Measurements from ENCODE around the gene CD69. TPM values are rescaled to one million over a fixed set of nuclear protein-coding genes. Genes with fewer than 3 reads are reported as not detected.

Gene CD69
- total RNA-seq = 0.40 to 0.78 TPM (median 0.43 TPM) in 3 replicates

DNA sequence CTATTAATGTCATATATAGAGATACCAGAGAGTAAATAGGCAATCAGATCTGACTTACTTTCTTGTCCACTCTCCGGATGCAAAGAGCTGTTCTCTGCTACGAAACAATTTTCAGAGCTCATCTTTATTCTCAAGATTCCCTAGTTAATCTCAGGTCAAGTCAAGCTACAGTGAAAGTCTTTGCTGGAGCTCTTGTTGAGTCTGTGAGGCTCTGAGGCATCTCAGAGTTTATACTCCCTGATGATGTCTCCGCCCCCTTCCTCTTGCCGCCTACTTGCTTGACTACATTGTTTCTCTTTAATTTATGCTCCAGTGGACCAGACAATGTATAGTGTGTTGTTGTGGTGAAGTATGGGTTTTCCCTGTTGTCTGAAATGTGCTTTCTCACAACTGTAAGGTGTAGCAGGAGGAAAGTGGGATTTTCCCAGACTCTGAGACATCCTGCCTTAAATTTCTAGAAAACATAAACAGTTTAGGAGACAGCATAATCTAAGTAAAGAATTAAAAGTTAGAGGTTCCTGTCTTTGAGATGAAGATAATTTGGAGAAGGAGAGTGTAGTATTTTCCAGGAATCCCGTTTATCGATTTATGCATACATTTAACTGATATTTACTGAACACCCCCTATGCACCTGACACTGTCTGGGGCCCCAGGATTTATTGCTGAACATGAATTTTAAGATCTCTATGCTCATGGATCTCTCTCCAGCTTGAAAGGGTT is at the start of gene CD69:
CD69 (minus strand) TSS at position 203 of the 720 bp plus-strand sequence; CDS start at position 122, 81 bp downstream.
- no peaks in the 10 kb centered on the region for H3K9me3 Mint-ChIP-seq
- no peak for DNase-seq (ENCODE audit: low spot score in 2 of 2, unreplicated experiment in 2 of 2)
- TF ChIP-seq, protein P1, sequence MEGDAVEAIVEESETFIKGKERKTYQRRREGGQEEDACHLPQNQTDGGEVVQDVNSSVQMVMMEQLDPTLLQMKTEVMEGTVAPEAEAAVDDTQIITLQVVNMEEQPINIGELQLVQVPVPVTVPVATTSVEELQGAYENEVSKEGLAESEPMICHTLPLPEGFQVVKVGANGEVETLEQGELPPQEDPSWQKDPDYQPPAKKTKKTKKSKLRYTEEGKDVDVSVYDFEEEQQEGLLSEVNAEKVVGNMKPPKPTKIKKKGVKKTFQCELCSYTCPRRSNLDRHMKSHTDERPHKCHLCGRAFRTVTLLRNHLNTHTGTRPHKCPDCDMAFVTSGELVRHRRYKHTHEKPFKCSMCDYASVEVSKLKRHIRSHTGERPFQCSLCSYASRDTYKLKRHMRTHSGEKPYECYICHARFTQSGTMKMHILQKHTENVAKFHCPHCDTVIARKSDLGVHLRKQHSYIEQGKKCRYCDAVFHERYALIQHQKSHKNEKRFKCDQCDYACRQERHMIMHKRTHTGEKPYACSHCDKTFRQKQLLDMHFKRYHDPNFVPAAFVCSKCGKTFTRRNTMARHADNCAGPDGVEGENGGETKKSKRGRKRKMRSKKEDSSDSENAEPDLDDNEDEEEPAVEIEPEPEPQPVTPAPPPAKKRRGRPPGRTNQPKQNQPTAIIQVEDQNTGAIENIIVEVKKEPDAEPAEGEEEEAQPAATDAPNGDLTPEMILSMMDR (IDR thresholded peaks at IDR 0.05; ENCODE audit: unreplicated experiment) = no peak
- no peak within 1 kb of the TSS for H3K4me3 Mint-ChIP-seq
- H3K27ac Mint-ChIP-seq = no peak within 1 kb of the TSS
- no peaks in the 10 kb centered on the region for H3K27me3 Mint-ChIP-seq (ENCODE audit: low read depth)
- H3K36me3 Mint-ChIP-seq = no peaks in the 10 kb centered on the region
- H3K4me1 Mint-ChIP-seq = peaks cover 9% of the 10 kb centered on the region

DNA sequence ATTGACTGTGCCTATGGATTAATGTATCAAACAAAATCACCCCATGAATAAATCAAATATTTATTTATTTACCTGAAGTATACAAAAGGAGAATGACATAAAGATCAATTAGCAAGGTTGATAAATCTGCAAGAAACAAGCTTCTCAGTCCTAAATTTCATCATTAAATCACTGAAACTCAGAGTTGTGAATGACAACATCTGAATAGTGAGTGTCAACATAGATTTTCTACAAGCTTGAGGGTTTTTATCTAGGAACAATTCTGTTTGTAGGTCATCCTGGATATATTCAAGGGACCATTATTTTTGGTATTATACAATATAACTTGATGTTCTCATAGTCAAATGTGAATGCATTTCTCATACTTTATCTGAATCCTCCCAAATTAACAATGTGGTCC is 49.2 kb upstream of the CD69 start:
- Mint-ChIP-seq H3K36me3 (no peaks in the 10 kb centered on the region), H3K4me3 (no peak overlapping the region), H3K27ac (no peak overlapping the region), H3K9me3 (no peaks in the 10 kb centered on the region), H3K27me3 (ENCODE audit: low read depth) (peaks cover 2% of the 10 kb centered on the region), H3K4me1 (no peaks in the 10 kb centered on the region)
- TF ChIP-seq, protein P1 (IDR thresholded peaks at IDR 0.05; ENCODE audit: unreplicated experiment) = no peak
- DNase-seq (ENCODE audit: low spot score in 2 of 2, unreplicated experiment in 2 of 2) = no peak

DNA sequence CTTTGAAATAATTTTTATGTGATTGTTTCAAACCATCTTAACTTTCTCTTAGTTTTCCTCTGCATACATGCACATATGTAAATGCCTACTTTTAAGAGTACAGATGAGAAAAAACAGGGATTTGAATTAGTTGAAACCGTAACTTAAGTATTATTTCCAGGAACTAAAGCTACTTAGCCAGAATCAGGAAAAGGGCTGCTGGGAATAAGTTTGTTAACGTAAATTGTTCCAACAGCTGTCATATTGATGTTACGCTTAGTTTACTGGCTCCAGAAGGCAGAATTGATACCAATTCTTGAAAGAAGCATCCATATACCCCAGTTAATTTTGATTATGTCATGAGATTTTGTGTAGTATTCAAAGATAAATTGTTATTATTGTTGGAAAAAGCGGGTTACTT is 48.6 kb upstream of the CD69 start:
- no peak for DNase-seq (ENCODE audit: low spot score in 2 of 2, unreplicated experiment in 2 of 2)
- peaks cover 2% of the 10 kb centered on the region for H3K27me3 Mint-ChIP-seq (ENCODE audit: low read depth)
- no peak overlapping the region for H3K27ac Mint-ChIP-seq
- no peaks in the 10 kb centered on the region for H3K36me3 Mint-ChIP-seq
- no peak overlapping the region for H3K4me3 Mint-ChIP-seq
- H3K9me3 Mint-ChIP-seq = no peaks in the 10 kb centered on the region
- no peaks in the 10 kb centered on the region for H3K4me1 Mint-ChIP-seq
- TF ChIP-seq, protein P1 (IDR thresholded peaks at IDR 0.05; ENCODE audit: unreplicated experiment) = no peak

DNA sequence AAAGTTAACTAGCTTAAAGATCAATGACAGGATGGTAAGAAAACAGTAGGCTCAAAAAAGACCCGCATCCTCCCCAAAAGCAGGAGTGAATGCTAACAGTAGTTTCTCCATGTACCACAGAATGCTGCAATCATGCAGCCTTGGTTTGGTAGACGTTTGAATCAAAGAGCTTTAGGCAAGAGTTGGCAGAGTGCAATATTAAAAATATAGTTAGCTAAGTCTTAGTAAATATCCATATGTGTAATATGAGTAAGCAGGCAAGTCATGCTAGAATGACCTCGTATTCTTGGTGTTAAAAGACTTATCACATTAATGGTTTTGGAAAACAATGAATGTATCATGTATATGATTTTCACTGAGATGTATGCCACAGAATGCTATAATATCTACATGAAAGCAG is 47.8 kb upstream of the CD69 start:
- Mint-ChIP-seq H3K4me1 (no peaks in the 10 kb centered on the region), H3K27ac (no peak overlapping the region), H3K9me3 (no peaks in the 10 kb centered on the region), H3K4me3 (no peak overlapping the region), H3K27me3 (ENCODE audit: low read depth) (no peaks in the 10 kb centered on the region), H3K36me3 (no peaks in the 10 kb centered on the region)
- DNase-seq (ENCODE audit: low spot score in 2 of 2, unreplicated experiment in 2 of 2) = no peak
- TF ChIP-seq, protein P1 (IDR thresholded peaks at IDR 0.05; ENCODE audit: unreplicated experiment) = no peak

DNA sequence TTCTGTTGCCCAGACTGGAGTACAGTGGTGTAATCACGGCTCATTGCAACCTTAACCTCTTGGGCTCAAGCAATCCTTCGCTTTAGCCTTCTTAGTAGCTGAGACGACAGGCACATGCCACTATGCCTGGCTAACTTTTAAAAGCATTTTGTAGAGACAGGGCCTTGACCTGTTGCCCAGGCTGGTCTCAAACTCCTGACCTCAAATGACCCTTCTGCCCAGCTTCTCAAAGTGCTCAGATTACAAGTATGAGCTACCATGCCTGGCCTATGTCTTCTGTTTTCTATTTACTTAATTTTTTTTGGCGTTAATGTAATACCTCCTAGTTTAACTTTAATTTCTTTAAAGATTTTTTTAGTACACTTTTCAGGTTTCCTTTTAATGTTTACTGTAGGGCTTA is 46.0 kb upstream of the CD69 start:
- TF ChIP-seq, protein P1 (IDR thresholded peaks at IDR 0.05; ENCODE audit: unreplicated experiment) = no peak
- no peaks in the 10 kb centered on the region for H3K4me1 Mint-ChIP-seq
- no peaks in the 10 kb centered on the region for H3K36me3 Mint-ChIP-seq
- no peak overlapping the region for H3K27ac Mint-ChIP-seq
- H3K4me3 Mint-ChIP-seq = no peak overlapping the region
- no peaks in the 10 kb centered on the region for H3K27me3 Mint-ChIP-seq (ENCODE audit: low read depth)
- DNase-seq (ENCODE audit: low spot score in 2 of 2, unreplicated experiment in 2 of 2) = no peak
- H3K9me3 Mint-ChIP-seq = peaks cover 4% of the 10 kb centered on the region
